Measurements from ENCODE around the gene S100A10.

The S100A10 gene

DNA sequence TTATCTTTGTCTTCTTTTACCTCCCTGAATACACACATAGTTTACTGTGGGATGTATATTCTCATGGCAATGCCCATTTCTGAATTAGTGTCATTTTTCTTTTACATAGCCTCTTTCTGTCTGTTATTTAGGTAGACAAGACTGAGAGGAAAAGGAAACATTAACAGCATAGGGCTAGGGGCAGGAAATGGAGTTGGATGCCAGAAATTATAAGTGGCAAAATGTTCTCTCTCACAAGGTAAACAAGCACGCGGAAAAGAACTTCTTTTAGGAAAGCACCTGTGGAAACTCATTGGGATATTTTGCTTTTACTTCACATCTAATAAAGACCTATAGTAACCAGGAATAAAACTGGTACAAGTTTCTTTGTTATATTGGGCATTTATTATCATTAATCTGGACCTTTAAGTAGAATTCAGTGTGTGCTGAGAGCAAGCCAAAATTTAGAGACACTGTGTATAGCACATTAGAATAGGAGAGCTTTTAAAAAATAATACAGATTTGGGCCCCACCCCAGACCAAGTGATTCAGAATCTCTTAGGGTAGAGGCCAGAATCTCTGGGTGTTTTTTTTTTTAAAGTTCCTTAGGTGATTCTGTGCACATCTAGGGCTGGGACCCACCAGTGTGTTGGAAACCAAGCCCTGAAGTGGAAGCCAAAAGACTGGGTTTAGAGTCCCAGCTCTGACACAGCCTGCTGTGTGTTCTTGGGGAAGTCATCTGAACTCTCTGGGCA lies 32.7 kb downstream of the S100A10 start:
- DNase-seq: no peak

DNA sequence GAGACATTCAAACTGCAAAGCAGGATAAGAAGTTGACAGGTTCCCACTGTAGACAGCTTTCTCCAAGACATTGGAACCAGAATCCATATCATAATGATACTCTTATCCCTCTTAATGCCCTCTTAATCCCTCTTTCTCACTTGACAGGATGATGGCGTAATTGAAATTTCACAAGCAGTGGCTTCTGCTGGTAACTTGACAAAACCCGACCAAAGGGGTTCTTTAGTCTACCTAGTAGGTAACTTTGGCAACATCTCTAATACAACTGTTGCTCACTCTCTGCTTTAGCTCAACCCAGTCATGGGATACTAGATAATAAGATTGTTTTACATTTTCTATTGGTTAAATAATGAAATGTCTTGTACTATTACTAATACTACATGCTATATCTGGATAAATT lies 34.7 kb downstream of the S100A10 start:
- no peak for DNase-seq

DNA sequence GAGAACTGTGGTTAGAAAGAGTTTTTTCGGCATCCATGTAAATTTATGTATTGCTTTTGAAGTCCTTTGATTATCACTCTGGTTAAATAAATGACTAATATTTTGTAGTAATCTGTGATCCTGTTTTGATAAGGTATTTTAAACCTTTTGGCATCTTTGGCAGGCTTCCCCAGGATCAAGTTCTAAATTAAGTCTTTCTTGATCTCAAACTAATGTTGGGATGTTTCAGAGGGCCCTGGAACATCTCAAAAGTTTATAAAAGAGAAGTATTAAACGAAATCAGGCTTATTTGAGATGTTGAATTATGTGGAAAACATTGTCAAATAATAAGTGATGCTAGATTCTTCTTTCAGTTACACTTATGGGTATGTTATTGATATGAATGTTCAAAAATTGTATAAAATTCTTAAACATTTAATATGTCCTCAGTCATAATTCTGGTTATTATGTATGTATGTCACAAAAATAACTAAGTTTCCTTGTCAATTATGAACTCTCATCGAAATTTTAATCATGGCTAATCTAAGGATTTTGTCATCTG lies 36.6 kb downstream of the S100A10 start:
- no peak for DNase-seq

DNA sequence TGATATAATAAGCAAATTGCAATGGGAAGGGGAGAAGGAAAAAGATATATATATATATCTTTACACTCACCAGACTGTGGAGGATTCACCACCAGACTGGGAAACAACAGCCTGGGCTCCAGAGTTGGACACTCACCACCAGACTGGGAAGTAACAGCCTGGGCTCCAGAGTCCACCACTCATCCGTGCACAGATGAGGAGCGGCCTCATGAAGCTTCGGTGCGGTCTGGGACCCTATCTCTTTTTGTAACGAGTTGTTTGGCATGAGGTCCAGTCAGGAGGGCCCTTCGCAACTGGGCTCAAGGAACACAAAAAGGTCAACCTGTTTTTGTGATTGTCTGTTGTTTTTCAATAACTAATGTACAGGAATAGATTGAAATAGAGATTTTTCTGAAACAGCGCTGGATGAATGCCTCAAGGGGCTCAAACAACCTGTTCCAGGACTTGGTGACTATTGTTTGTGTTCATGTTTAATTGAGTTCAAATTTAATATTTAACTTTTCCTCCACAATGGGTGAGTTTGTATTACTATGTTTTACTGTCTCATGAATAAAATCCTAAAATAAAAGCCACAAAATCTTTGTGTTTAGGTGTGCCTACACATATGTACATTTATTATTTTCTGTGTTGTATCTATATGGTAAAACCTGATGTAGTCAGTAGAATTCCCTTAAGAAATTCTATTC lies 40.1 kb downstream of the S100A10 start:
- no peak for DNase-seq

DNA sequence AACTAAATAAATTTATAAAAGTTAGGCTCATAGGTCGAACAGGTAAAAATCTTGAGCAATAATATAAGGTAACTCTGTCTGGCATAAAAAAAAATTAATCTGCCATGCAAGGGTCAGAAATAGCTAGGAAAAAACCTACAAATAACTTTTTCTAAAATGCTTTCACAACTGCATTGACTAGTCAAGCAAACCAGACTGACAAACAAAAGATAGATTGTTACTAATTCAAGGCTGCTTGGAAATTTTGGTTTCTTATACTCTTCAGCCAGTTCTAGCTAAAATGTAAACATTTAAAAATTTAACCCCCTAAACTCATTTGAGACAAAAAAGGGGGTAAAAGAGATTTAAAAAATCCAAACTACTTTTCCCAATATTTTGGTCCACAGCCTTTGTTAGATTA lies 40.8 kb downstream of the S100A10 start:
- DNase-seq: no peak

DNA sequence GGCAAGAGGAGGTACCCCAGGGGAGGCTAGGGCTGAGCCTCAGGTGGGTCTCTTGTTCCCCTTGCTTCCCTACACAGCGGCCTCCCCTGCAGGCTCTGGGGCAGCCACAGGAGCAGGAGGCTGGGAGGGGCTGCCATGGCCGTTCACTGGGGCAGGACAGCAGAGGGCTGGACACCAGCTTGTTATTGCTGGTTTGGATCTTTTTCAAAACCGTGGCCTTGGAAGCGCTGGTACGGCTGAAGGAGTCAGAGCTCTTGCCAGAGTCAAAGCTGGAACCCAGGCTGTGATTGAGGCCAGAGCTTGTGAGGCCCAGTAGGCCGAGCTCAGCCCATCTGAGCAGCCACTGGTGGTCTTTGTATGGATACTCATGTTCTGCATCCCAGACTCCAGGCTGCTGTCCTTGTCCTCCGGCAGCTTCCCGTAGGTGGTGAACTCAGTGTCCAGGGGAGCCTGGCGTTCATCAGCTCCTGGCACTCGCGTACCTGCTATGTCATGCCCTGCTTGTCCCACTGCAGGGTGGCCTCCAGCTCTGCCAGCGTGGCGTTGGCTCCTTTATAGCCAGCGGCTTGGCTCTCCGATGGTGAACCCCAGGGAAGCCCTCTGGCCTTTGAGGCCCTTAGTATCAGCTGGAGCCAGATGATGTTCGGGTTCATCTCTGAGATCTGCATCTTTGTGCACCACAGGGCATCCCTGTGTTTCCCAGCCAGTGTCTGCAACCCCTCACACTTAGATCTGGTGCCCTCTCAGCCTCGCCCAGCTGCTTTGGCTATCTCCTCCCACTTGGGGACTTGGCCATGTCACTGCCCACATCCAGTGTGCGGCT lies 44.1 kb downstream of the S100A10 start:
- no peak for DNase-seq

DNA sequence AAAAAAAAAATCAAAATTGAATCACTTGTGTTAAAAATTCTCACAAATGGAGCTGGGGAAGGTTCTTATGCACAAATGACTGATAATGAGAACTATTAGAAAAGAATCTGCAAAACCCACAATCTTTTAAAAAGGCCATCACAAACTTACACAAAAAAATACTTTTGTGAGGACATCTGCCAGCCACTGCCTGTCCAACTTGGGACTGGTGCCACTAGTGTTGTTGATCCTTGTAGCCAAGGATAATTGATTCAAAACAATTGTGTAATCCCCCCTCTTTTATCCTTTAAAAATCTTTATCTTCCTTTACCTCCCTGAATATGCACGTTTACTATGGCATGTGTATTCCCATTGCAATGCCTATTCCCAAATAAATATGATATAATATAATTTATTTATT lies 45.2 kb downstream of the S100A10 start:
- no peak for DNase-seq

DNA sequence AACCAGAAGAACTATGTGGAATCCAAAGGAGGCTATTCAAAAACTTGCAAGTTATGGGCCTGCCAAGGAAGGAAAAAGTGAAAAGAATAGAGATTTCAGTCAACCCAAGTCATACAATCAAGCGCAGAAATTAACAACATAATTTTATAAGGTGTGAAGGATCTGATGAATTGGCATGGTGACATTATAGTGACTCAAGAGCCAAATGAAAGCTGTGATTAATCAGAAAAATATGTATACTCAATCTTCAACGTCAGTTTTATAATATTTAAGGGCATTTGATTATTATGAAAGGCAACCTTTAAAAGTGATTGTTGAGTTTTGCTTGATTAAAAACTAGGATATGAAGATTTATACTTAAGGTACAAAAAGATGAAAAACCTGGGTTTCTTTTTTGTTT lies 46.5 kb downstream of the S100A10 start:
- no peak for DNase-seq

DNA sequence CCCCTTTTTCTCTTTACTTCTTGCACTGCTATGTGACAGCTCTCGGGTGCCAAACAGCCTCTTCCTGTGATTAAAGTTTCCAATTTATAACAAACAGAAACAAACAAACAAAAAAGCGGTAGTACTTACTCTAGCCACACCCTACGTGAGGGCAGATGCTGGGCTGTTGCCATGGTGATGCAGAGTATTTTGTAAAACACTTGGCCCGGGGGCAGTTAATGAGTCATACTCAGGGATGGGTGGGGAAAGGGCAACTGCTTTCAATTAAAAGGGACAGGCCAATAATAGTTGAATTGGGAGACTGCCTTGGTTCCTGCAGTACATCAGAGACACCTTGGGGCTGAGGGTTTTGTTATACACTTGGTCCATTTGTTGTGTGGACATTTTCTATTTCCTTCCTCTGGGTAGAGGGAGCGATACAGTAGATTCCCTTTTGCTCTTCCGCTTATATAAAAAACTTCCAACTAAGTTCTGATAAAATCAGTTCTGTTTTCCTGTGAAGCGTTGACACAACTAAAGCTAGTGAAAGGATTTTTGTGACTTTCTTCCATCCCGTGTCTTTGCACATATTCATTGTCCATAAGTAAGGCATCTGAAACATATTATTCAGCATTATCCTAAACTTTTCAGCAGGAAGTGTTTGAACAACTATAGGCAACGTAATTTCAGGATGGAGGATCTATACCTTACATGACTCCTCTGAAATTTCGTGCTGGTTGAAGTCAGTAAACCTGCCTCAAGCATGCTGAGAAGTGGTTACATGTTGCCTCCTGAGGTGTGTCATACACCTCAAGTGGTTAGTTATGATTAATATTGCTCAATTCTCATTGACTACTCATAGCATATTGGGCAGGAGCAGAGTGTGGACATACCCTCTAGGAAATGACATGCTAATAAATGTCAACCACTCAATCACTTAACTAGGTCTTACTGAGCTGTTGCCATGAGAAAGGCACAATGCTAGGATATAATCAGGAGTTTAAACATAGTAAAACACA lies 47.6 kb downstream of the S100A10 start:
- DNase-seq: peak; percentile 94

DNA sequence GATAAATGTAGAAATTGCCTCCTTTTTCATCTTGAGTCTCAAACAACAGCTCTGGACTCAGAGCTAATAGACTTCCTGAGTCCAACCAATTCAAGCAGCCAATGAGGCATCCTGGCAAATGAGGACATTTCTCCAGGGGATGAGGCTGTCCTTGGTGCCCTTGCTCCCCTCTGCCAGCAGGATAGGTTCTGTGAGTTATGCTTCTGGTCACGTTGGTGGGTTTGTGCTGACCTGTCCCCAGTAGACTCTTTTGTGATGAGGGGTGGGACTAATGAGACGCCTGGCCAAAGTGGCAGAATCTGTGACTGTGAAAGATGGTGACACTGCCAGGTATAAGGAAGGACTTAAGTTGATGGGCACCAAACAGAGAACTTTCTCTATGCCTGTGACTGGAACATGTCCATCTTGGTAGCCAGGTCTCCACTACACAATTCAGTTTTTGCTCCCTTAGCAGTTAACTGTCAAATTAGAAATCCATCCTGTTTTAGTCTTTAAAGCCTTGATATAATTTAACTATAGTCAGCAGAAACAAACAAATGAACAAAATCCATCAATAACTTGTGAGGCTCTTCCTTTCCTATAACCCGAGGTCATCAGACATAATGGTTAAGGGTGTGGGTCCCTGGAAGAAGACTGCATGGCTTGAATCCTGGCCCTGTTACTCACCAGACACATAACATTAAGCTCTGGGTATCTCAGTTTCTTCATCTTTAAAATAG lies 48.6 kb downstream of the S100A10 start:
- DNase-seq: no peak

DNA sequence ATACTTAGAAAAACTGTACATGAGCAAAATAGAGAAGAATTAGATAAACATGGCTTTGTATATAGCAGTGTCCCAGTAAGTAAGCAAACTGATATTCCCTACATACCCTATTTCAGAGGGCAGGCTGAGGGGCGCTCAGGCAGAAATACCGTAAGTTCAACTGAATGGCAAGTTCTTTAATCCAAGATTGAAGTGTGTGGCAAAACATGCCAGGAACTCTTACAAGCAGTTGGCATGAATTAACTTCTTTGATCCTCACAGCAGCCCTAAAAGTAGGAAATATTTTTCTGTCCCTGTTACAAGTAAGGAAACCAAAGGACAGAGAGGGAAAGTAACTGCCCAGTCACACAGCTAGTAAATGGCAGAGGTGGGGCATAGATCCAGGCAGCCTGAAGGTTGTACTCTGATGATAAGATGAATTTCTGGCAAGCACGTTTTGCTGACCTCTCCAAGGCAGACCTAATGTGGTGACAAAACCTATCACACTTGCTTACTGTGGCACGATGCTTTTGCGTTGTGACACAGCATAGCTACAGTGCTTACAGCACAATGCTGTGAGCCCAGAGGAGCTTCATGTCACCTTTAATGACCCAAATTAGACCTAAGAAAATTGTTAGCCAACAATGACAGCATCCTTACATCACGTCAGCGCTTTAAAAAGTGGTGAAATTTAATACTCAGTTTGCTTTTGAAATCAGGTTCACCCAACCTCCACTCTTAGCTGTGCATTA lies 49.4 kb downstream of the S100A10 start:
- DNase-seq: no peak

DNA sequence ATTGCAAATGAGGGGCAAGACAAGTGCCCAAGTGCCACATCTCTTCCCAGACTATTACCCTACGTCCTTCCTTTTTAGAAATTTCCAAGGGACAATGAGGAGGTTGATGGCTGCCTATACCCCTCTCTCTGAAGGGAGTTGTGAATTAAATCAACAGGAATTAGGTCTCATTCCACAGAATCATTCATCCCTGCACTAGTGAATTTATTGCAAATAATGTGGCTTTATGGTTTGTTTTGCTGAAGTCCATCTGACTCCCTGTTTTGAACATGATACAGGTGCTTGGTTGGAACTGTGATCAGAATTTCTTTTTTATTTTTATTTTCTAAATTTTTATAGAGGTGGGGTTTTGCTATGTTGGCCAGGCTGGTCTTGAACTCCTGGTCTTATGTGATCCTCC lies 50.1 kb downstream of the S100A10 start:
- no peak for DNase-seq

DNA sequence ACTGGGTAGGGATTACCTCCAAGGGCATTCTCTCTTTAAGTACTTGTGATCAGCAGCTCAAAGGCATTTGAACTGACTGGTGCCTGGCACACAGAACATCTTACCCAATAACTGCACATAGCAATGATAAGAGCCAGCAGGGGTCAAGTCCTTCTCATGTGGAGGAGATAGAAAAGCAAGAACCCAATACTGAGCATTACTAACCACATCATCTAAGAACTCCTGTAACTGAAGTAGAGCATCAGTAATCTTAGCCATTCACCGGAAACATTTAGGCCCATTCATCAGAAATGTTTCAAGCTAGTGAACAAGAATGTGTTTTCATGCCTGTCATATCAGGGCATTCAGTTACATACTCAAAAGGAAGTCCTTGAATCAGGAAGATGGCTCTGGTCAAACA lies 50.8 kb downstream of the S100A10 start:
- DNase-seq: no peak

DNA sequence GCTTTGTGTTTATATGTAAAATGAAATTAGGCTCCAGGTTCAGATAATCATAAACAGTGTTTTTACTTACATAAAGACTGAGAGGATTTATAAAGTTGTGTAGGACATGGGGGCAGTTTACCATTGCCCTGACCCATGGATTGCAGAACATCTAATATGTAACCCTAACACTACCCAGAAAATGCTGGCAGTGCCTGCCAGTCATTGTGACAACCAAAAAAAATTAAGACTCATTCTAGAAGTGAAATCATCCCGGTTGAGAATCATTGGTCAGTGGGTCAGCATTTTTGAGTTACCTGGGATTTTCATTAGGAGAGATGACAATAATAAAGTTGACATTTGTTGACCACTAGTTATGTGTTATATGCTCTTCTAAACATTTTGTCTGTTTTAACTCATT lies 53.1 kb downstream of the S100A10 start:
- no peak for DNase-seq

DNA sequence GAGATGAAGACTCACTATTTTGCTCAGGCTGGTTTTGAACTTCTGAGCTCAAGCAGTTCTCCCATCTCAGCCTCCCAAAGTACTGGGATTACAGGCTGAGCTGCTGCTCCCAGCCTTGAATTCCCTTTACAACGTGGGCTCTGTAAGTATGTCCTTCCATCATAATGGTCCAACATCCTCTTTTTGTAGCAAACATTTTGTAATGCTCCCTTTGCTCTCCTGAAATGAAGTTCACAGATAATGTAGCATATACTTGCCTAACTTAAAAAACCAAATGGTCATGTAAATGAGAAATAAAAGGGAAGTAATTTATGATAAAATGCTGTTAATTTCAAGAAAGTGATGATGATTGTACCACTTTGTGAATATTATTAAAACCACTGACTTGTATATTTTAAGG lies 53.9 kb downstream of the S100A10 start:
- no peak for DNase-seq

DNA sequence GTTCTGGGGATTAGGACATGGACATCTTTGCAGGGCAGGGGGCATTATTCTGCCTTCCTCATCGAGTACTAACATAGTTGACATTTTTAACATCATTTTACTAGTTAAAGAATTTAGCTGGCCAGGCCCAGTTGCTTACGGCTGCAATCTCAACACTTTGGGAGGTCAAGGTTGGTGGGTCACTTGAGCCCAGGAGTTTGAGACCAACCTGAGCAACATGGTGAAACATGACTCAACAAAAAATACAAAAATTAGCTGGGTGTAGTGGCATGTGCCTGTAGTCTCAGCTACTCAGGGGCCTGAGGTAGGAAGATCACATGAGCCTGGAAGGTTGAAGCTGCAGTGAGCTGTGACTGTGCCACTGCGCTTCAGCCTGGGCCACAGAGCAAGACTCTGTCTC lies 54.5 kb downstream of the S100A10 start:
- no peak for DNase-seq

DNA sequence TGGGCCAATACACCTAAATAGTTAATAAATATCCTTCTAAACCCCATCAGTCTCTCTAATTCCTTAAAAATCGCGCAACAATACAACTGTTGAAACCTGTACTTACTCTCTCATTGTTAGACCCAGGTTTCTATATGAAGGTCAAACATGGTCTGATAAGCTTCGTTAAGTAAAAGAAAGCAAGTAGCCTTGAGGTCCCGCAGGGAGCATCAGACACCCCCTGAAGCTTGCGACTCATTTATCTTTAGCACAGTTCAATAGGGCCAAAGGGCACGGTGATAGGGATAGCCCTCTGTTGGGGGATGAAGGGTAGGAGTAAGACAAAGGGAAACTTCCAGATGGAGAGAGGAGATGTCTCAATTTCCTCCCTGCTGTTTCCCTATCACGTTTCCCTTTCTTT lies 57.0 kb downstream of the S100A10 start:
- DNase-seq: no peak

DNA sequence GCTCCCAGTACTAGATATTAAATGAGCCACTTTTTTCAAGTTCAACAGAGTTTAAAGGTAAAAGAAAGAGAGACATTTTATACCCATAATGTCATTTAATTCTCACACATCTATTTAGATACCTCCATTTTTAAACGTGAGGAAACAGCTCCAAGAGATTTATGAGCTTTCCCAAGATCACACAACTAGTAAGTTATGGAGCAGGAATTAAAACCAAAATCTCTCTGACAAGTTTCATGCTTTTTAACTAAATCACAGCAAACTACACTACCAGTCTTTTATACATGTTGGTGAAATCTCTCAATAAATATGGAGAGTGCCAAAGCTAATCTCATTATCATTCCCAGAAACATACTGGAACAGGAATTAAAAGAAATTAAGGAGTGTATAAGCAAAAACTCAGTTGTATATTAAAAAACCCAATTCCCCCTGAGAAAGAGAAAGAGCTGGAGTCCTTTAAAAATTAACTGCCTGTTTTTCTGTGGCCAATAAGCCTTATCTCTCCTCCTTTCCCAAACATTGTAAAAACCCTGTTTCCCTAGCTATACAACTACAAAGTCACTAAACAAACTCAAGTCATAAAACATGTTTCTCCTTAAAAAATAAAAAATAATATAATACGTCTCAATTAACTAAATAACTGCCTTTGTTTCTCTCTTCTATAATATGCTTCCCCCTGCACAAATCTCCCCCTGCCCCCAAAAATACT lies 57.6 kb downstream of the S100A10 start:
- no peak for DNase-seq

DNA sequence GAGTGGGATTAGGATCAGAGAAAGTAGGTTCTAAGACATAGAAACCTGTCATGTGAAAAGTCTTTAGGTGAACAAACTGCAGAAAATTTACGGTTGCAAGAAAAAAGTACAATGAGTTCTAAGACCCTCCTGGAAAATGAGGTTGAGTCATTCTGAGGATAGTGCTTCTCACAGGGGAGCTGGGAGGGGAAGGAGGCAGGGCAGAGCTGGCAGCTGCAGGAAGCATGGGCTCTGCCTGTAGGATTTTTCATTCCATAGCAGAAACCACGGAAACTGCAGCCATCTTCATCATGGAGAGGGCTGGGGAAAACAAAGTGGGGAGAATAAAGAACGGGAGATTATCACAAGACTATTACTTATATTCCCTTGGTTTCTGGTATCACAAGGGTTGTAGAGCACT lies 58.5 kb downstream of the S100A10 start:
- no peak for DNase-seq

DNA sequence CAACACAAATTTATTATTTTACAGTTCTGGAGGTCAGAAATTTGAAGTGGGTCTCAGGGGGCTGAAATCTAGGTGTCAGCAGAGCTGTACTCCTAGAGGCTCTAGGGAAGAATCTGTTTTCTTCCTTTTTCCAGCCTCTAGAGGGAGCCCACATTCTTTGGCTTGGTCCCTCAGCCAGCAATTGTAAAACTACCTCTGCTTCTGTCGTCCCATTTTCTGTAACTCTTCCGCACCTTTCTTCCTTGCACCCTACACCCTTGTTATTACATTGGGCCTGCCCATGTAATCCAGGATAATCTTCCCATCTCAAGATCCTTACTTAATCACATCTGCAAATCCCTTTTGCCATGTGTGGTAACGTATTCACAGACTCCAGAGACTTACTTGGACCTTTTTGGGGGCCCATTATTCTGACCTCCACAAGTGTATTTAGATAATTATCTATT lies 59.6 kb downstream of the S100A10 start:
- DNase-seq: peak; percentile 73

All from activated effector memory CD4-positive, alpha-beta T cell treated with anti-CD3 and anti-CD28 coated beads, Interleukin-2, amount 50 U/mL, for 16 hours (primary cell).